Measurements from ENCODE around the gene MYOG.

The MYOG gene

GRCh38 chr1:203090421-203091198 lies 4.8 kb upstream of the MYOG start:
- DNase-seq, result no peak

- DNase-seq, result peak; percentile 75
Measured at GRCh38 chr1:203089651-203090045, 3.8 kb upstream of the MYOG start.

GRCh38 chr1:203089001-203089650 lies 3.3 kb upstream of the MYOG start:
- DNase-seq, result no peak

GRCh38 chr1:203088441-203088840 lies 2.6 kb upstream of the MYOG start:
- DNase-seq, result no peak

DNA sequence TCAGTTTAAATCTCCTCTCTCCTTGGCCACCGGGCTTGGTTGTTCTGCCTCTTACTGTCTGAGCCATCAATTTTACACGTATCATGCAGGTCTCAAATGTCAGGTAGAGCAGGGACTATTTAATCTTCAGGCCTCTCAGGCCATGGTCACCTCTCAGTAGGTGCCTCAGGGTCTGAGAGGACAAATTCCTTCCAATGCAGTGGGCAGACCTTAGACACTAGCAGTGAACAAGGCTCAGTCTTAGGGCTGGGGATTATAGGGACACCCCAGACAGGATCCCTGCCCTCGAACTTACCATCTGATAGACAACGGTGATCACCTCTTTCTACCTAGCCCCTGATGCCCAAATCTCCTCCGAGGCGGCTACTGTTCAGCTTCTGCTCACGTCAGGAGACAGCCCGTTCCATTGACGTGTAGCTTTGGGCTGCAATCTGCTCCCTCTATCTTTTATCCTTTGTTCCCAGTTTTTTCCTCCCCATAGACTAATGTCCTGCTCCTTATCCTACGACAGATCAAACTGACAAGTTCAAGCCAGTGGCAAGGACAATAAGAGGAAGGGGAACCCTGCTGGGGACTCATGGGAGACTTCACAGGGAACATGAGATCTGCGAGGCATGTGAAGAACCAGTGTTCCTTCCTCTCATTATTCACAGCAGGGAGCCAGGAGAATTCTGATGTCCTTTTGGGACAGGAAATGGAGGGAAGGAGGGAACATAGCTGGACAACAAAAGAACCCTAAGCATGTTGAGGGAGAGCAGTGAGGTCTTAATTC lies 1.4 kb upstream of the MYOG start:
- no peak for DNase-seq

DNA sequence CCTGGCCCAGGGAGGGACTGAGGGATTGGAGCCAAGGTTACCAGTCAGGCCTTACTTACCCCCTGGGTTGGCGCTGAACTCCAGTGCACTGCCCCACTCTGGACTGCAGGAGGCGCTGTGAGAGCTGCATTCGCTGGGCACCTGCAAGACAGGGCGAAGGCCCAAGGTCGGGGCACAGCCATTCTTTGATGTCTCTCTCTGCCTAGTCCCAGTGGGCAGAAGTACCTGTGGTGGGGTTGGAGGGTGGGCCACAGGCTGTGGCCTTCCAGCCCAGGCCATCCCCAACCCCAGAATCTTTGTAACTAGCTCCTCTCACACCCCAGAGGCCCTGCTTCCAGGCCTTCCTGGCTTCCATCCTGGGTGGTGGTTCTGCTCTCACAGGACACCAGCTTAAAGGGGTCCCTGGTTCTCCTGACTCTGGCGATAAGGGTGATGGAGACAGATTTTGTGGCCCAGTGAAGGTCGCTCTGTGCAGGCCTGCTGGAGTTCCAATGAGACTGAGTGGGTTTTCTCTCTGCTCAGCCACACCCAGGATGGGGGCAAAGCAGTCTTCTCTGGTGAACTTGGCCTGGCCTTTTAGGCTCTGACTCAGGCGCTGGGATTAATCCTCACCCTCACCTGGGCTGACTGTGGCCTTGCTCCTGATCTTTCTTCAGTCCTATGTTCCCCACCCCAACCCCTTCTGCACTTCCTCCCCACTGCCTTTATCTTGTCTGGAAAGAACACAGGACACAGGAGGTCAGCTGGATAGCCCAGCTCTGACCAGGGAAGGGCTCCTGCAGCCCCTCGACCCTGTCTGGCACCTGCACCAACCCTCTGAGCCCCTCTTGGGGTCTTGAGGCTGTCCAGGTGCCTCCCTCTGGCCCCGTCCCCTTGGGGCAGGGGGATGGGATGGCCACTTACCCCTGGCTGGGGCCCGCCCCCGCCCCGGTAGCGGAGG lies 954 bp downstream of the MYOG start:
- no peak for DNase-seq

- DNase-seq, result no peak
Measured at GRCh38 chr1:203083463-203083921, 2.3 kb downstream of the MYOG start.

DNA sequence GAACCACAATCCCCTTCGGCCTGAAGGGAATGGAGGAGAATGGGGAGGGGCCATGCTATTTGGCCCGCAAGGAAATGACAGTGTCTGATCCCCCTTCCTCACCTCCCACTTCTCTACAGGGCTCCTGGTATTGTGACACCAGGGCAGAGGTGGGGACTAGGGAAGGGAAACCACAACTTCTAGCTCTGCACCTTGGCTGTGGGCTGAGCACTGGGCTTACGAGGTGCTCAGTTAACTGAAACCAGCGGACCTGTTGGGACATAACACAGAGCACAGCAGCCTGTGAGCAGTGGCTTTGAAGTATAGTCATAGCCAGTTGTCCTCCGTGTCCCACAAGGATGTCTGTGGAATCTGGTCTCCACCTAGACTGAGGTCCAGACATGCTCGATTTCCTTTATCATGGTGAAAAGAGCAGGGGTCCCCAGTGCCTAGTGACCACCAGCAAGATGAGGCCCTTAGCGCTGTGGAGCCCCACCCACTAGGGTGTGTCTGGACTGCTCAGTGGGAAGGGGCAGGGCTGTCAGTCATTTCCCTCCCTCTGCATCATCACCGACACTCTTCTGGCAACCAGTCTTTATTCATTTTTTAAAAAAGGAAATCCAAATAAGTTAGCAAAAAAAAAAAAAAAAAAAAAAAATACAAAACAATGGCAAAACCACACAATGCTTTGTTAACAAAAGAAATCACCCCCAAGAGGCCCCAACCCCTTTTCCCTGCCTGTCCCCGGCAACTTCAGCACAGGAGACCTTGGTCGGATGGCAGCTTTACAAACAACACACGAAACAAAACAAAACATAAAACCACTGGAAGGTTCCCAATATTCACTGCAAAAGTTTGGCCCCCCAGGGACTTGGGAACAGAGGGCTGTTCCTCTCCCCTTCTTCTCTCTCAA lies 3.0 kb downstream of the MYOG start:
- DNase-seq, result no peak

DNA sequence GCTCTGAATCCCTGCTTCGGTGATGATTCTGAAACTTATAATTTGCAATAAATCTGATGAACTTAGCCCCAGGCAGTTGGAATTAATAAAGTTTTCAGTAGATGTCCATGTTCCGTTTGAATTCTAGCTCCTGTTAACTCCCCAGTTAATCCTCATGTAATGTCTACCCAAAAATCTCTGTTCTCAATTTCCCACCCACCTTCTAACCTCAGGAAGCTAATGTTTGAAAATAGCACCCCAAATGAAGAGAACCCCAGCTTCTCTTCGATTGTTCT lies 3.6 kb downstream of the MYOG start:
- DNase-seq, result no peak

- DNase-seq, result no peak
Measured at GRCh38 chr1:203081465-203082230, 4.2 kb downstream of the MYOG start.

- no peak for DNase-seq
Measured at GRCh38 chr1:203080456-203080855, 5.4 kb downstream of the MYOG start.

GRCh38 chr1:203078478-203078877 lies 7.3 kb downstream of the MYOG start:
- no peak for DNase-seq

GRCh38 chr1:203077956-203078355 lies 7.9 kb downstream of the MYOG start:
- no peak for DNase-seq

DNA sequence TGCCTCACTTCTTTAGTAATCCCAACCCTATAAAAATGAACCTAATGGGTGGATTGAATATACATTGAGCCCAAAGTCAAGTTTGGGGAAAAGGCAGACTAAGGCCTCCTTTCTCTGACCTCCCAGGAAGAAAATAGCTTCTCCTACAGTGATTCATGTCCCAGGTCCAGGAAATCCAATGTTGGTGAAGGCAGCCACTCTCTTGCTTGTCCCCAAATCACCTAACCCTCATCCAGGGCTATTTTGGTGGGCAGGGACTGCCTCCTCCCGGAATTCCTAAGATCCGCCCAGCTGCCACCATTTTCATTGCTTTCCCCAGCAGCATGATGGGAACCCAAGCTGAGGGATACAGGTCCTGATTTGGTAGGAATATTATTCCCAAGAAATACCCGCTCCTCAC lies 8.4 kb downstream of the MYOG start:
- DNase-seq, result no peak

GRCh38 chr1:203076031-203076511 lies 9.7 kb downstream of the MYOG start:
- DNase-seq, result no peak

GRCh38 chr1:203075236-203076030 lies 10.4 kb downstream of the MYOG start:
- DNase-seq, result no peak

DNA sequence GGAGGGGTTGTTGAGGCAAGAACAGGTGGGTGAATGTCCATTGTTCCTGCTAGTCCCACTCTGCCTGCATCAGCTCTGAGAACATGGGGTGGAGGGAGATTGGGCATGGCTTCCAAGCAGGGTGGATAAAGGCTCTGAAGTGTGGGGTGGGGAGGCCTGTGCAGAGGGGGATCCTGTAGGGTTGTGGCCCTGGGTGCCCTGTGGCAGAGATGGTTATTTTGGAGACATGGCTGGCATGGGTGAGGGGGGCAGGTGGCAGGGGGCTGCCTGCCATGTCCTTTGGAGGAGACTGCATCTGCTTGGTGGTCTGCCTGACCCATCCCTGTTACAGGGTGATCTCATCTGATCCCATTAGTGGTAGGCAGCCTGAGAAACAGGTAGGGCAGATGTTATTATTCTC lies 11.2 kb downstream of the MYOG start:
- DNase-seq, result no peak

- no peak for DNase-seq
Measured at GRCh38 chr1:203073469-203073868, 12.3 kb downstream of the MYOG start.

- DNase-seq, result no peak
Measured at GRCh38 chr1:203072911-203073310, 12.9 kb downstream of the MYOG start.

Measured in left hindlimb (tissue), 1 donor.